ENCODE results near the gene TMEM204. TPM values are rescaled to one million over a fixed set of nuclear protein-coding genes. Genes with fewer than 3 reads are reported as not detected.

Gene TMEM204
- total RNA-seq, 1 experiment from 2014 or later: not detected

DNA sequence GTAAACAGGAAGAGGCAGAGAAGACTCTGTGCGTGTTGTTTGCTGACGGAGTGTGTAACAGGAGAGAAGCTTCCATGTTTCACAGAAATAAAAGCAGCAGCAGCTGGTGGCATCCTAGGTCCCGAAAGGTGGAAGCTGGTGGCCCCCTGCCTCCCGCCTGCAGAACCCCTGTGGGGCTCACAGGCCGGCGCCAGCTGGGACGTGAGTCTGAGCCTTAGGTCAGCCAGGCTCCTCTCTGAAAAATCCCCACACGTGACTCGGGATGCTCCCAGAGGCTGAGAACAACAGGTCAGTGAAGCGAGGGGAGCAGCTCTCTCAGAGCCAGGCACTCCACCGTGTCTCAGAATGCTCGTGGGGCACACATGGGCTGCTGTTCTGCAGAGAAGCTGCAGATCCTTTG, 27.4 kb downstream of the TMEM204 start:
- H3K4me2 ChIP-seq (ENCODE audit: low read depth, low read length, poor library complexity, severe bottlenecking): no peak overlapping the region
- H3K4me3 ChIP-seq (ENCODE audit: low read length): no peak overlapping the region
- no peaks in the 10 kb centered on the region for H3K27me3 ChIP-seq (ENCODE audit: low read length)
- no peak overlapping the region for H2AFZ ChIP-seq (ENCODE audit: low read length)
- no peaks in the 10 kb centered on the region for H4K20me1 ChIP-seq (ENCODE audit: insufficient read depth, low read depth, low read length)
- H3K9me3 ChIP-seq (ENCODE audit: low read length): no peaks in the 10 kb centered on the region
- DNase-seq: no peak
- no peaks in the 10 kb centered on the region for H3K4me1 ChIP-seq (ENCODE audit: low read length)
- H3K27ac ChIP-seq (ENCODE audit: low read length): no peak overlapping the region
- 0 out of 2 replicates have a peak, but pooled peaks cover 2% of the 10 kb centered on the region for H3K36me3 ChIP-seq (ENCODE audit: insufficient read depth, low read length)
- no peaks in the 10 kb centered on the region for H3K9me2 ChIP-seq (replicated peaks; ENCODE audit: insufficient read depth, low read length)
- H3K79me2 ChIP-seq (ENCODE audit: low read length): no peaks in the 10 kb centered on the region
- no peak overlapping the region for H3K9ac ChIP-seq (ENCODE audit: low read length)

- Histone ChIP-seq H2AFZ (ENCODE audit: low read length) (no peak overlapping the region), H3K4me3 (ENCODE audit: low read length) (no peak overlapping the region), H3K9ac (ENCODE audit: low read length) (no peak overlapping the region), H3K9me3 (ENCODE audit: low read length) (no peaks in the 10 kb centered on the region), H3K4me2 (ENCODE audit: low read depth, low read length, poor library complexity, severe bottlenecking) (no peak overlapping the region), H3K9me2 (replicated peaks; ENCODE audit: insufficient read depth, low read length) (no peaks in the 10 kb centered on the region), H3K27ac (ENCODE audit: low read length) (no peak overlapping the region), H4K20me1 (ENCODE audit: insufficient read depth, low read depth, low read length) (no peaks in the 10 kb centered on the region), H3K79me2 (ENCODE audit: low read length) (no peaks in the 10 kb centered on the region), H3K4me1 (ENCODE audit: low read length) (no peaks in the 10 kb centered on the region), H3K36me3 (ENCODE audit: insufficient read depth, low read length) (0 out of 2 replicates have a peak, but pooled peaks cover 2% of the 10 kb centered on the region), H3K27me3 (ENCODE audit: low read length) (no peaks in the 10 kb centered on the region)
- no peak for DNase-seq
Observed at GRCh38 chr16:1561266-1561665, 27.8 kb downstream of the TMEM204 start.

- H3K4me3 ChIP-seq (ENCODE audit: low read length): no peak overlapping the region
- H3K4me2 ChIP-seq (ENCODE audit: low read depth, low read length, poor library complexity, severe bottlenecking): no peak overlapping the region
- no peaks in the 10 kb centered on the region for H3K9me2 ChIP-seq (replicated peaks; ENCODE audit: insufficient read depth, low read length)
- H3K9me3 ChIP-seq (ENCODE audit: low read length): no peaks in the 10 kb centered on the region
- no peaks in the 10 kb centered on the region for H3K4me1 ChIP-seq (ENCODE audit: low read length)
- no peak overlapping the region for H3K27ac ChIP-seq (ENCODE audit: low read length)
- 0 out of 2 replicates have a peak, but pooled peaks cover 2% of the 10 kb centered on the region for H3K36me3 ChIP-seq (ENCODE audit: insufficient read depth, low read length)
- H2AFZ ChIP-seq (ENCODE audit: low read length): no peak overlapping the region
- no peaks in the 10 kb centered on the region for H3K79me2 ChIP-seq (ENCODE audit: low read length)
- no peak overlapping the region for H3K9ac ChIP-seq (ENCODE audit: low read length)
- no peaks in the 10 kb centered on the region for H3K27me3 ChIP-seq (ENCODE audit: low read length)
- H4K20me1 ChIP-seq (ENCODE audit: insufficient read depth, low read depth, low read length): no peaks in the 10 kb centered on the region
- no peak for DNase-seq
Observed at GRCh38 chr16:1561836-1562235, 28.4 kb downstream of the TMEM204 start.

DNA sequence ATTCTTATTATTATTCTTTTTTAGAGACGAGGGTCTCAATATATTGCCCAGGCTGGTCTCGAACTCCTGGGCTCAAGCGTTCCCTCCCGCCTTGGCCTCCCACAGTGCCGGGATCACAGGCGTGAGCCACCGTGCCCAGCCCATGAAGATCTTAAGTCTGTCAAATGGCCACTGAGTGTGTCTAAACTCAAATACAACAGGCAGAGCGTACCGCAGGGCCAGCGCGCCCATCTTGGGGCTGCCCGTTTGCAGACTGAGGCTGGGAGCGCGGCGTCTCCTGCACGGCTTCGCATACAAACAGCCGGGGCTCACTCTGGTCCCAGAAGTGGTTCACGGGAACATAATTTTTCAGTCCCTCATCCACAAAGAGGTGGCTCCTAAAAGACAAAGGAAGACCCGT, 30.3 kb downstream of the TMEM204 start:
- Histone ChIP-seq H3K27ac (ENCODE audit: low read length) (no peak overlapping the region), H3K27me3 (ENCODE audit: low read length) (no peaks in the 10 kb centered on the region), H3K4me1 (ENCODE audit: low read length) (no peaks in the 10 kb centered on the region), H4K20me1 (ENCODE audit: insufficient read depth, low read depth, low read length) (no peaks in the 10 kb centered on the region), H3K36me3 (ENCODE audit: insufficient read depth, low read length) (0 out of 2 replicates have a peak, but pooled peaks cover 2% of the 10 kb centered on the region), H3K9me3 (ENCODE audit: low read length) (no peaks in the 10 kb centered on the region), H2AFZ (ENCODE audit: low read length) (no peak overlapping the region), H3K4me3 (ENCODE audit: low read length) (no peak overlapping the region), H3K9me2 (replicated peaks; ENCODE audit: insufficient read depth, low read length) (no peaks in the 10 kb centered on the region), H3K9ac (ENCODE audit: low read length) (no peak overlapping the region), H3K4me2 (ENCODE audit: low read depth, low read length, poor library complexity, severe bottlenecking) (no peak overlapping the region), H3K79me2 (ENCODE audit: low read length) (no peaks in the 10 kb centered on the region)
- no peak for DNase-seq

GRCh38 chr16:1564325-1564724, 30.9 kb downstream of the TMEM204 start:
- Histone ChIP-seq H3K36me3 (ENCODE audit: insufficient read depth, low read length) (0 out of 2 replicates have a peak, but pooled peaks cover 2% of the 10 kb centered on the region), H3K4me1 (ENCODE audit: low read length) (no peaks in the 10 kb centered on the region), H3K27me3 (ENCODE audit: low read length) (no peaks in the 10 kb centered on the region), H3K9me3 (ENCODE audit: low read length) (no peaks in the 10 kb centered on the region), H2AFZ (ENCODE audit: low read length) (no peak overlapping the region), H3K9me2 (replicated peaks; ENCODE audit: insufficient read depth, low read length) (no peaks in the 10 kb centered on the region), H4K20me1 (ENCODE audit: insufficient read depth, low read depth, low read length) (no peaks in the 10 kb centered on the region), H3K9ac (ENCODE audit: low read length) (no peak overlapping the region), H3K4me2 (ENCODE audit: low read depth, low read length, poor library complexity, severe bottlenecking) (no peak overlapping the region), H3K4me3 (ENCODE audit: low read length) (no peak overlapping the region), H3K79me2 (ENCODE audit: low read length) (no peaks in the 10 kb centered on the region), H3K27ac (ENCODE audit: low read length) (no peak overlapping the region)
- no peak for DNase-seq

GRCh38 chr16:1565083-1565805, 31.8 kb downstream of the TMEM204 start:
- no peak overlapping the region for H2AFZ ChIP-seq (ENCODE audit: low read length)
- no peak overlapping the region for H3K9ac ChIP-seq (ENCODE audit: low read length)
- H3K79me2 ChIP-seq (ENCODE audit: low read length): no peaks in the 10 kb centered on the region
- no peaks in the 10 kb centered on the region for H4K20me1 ChIP-seq (ENCODE audit: insufficient read depth, low read depth, low read length)
- H3K9me2 ChIP-seq (replicated peaks; ENCODE audit: insufficient read depth, low read length): no peaks in the 10 kb centered on the region
- H3K9me3 ChIP-seq (ENCODE audit: low read length): no peaks in the 10 kb centered on the region
- no peak for DNase-seq
- 0 out of 2 replicates have a peak, but pooled peaks cover 2% of the 10 kb centered on the region for H3K36me3 ChIP-seq (ENCODE audit: insufficient read depth, low read length)
- H3K27ac ChIP-seq (ENCODE audit: low read length): no peak overlapping the region
- H3K4me2 ChIP-seq (ENCODE audit: low read depth, low read length, poor library complexity, severe bottlenecking): no peak overlapping the region
- no peaks in the 10 kb centered on the region for H3K27me3 ChIP-seq (ENCODE audit: low read length)
- H3K4me3 ChIP-seq (ENCODE audit: low read length): no peak overlapping the region
- no peaks in the 10 kb centered on the region for H3K4me1 ChIP-seq (ENCODE audit: low read length)

DNA sequence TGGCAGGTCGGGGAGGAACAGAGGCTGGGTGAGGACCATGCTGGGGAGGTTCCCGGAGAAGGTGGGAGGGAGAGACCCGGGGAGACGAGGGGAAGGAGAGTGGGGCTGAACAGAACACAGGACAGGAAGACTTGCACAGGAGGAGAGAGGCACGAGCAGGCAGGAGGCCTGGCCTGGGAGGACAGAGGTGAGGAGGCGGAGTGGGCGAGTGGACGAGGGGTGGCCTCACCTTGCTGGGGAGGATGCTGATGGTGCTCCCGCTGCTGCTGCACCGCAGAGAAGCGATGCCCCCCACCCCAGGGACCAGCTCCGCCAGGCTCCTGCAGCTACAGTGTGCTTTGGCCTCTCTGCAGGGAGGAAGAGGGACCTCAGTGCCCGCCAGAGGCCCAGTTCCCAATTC, 34.5 kb downstream of the TMEM204 start:
- Histone ChIP-seq H3K27me3 (ENCODE audit: low read length) (no peaks in the 10 kb centered on the region), H3K9me2 (replicated peaks; ENCODE audit: insufficient read depth, low read length) (no peaks in the 10 kb centered on the region), H4K20me1 (ENCODE audit: insufficient read depth, low read depth, low read length) (no peaks in the 10 kb centered on the region), H3K4me3 (ENCODE audit: low read length) (no peak overlapping the region), H3K9me3 (ENCODE audit: low read length) (no peaks in the 10 kb centered on the region), H3K4me1 (ENCODE audit: low read length) (no peaks in the 10 kb centered on the region), H3K4me2 (ENCODE audit: low read depth, low read length, poor library complexity, severe bottlenecking) (no peak overlapping the region), H3K36me3 (ENCODE audit: insufficient read depth, low read length) (no peaks in the 10 kb centered on the region), H3K79me2 (ENCODE audit: low read length) (no peaks in the 10 kb centered on the region), H3K9ac (ENCODE audit: low read length) (no peak overlapping the region), H3K27ac (ENCODE audit: low read length) (no peak overlapping the region), H2AFZ (ENCODE audit: low read length) (no peak overlapping the region)
- DNase-seq: no peak

DNA sequence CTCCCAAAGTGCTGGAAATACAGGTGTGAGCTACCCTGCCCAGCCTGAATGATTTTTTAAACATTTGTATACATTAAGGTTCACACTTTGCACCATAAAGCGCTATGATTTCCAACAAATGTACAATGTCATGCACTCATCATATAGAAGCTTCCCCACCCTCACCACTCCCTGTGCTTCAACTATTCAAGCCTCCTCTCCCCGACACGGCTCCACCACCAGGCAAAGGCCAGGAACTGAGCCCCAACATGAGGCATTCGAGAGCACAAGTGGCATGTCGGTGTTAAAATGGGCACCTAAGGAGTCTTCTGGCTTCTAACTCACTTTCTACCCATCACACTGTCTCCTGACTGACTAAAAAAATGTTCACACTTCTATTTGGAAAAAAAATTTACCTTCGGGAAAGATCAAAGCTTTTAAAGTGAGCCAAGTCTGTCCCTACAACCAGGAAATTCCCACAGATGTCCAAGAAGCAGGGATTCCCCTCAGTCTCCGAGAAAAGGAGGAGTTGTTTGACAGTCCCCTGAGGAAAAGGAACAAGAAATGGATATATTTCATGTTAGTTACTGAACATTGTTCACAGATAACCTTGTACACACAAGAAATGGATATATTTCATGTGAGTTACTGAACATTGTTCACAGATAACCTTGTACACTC, 37.7 kb downstream of the TMEM204 start:
- Histone ChIP-seq H3K27me3 (ENCODE audit: low read length) (no peaks in the 10 kb centered on the region), H3K9me3 (ENCODE audit: low read length) (no peaks in the 10 kb centered on the region; the same call in 1 of the 2 replicates), H2AFZ (ENCODE audit: low read length) (no peak overlapping the region), H3K9ac (ENCODE audit: low read length) (no peak overlapping the region), H4K20me1 (ENCODE audit: insufficient read depth, low read depth, low read length) (no peaks in the 10 kb centered on the region), H3K27ac (ENCODE audit: low read length) (no peak overlapping the region), H3K4me1 (ENCODE audit: low read length) (no peaks in the 10 kb centered on the region), H3K36me3 (ENCODE audit: insufficient read depth, low read length) (no peaks in the 10 kb centered on the region), H3K79me2 (ENCODE audit: low read length) (no peaks in the 10 kb centered on the region), H3K4me3 (ENCODE audit: low read length) (no peak overlapping the region), H3K4me2 (ENCODE audit: low read depth, low read length, poor library complexity, severe bottlenecking) (no peak overlapping the region), H3K9me2 (replicated peaks; ENCODE audit: insufficient read depth, low read length) (no peaks in the 10 kb centered on the region)
- no peak for DNase-seq

Measured in Karpas-422 (cell line).